ENCODE measurements around the gene RGS18. TPM values are rescaled to one million over a fixed set of nuclear protein-coding genes. Genes with fewer than 3 reads are reported as not detected.

The RGS18 gene
- total and polyA plus RNA-seq, 2 experiments from 2014 or later: not detected

- TF ChIP-seq, protein P1, sequence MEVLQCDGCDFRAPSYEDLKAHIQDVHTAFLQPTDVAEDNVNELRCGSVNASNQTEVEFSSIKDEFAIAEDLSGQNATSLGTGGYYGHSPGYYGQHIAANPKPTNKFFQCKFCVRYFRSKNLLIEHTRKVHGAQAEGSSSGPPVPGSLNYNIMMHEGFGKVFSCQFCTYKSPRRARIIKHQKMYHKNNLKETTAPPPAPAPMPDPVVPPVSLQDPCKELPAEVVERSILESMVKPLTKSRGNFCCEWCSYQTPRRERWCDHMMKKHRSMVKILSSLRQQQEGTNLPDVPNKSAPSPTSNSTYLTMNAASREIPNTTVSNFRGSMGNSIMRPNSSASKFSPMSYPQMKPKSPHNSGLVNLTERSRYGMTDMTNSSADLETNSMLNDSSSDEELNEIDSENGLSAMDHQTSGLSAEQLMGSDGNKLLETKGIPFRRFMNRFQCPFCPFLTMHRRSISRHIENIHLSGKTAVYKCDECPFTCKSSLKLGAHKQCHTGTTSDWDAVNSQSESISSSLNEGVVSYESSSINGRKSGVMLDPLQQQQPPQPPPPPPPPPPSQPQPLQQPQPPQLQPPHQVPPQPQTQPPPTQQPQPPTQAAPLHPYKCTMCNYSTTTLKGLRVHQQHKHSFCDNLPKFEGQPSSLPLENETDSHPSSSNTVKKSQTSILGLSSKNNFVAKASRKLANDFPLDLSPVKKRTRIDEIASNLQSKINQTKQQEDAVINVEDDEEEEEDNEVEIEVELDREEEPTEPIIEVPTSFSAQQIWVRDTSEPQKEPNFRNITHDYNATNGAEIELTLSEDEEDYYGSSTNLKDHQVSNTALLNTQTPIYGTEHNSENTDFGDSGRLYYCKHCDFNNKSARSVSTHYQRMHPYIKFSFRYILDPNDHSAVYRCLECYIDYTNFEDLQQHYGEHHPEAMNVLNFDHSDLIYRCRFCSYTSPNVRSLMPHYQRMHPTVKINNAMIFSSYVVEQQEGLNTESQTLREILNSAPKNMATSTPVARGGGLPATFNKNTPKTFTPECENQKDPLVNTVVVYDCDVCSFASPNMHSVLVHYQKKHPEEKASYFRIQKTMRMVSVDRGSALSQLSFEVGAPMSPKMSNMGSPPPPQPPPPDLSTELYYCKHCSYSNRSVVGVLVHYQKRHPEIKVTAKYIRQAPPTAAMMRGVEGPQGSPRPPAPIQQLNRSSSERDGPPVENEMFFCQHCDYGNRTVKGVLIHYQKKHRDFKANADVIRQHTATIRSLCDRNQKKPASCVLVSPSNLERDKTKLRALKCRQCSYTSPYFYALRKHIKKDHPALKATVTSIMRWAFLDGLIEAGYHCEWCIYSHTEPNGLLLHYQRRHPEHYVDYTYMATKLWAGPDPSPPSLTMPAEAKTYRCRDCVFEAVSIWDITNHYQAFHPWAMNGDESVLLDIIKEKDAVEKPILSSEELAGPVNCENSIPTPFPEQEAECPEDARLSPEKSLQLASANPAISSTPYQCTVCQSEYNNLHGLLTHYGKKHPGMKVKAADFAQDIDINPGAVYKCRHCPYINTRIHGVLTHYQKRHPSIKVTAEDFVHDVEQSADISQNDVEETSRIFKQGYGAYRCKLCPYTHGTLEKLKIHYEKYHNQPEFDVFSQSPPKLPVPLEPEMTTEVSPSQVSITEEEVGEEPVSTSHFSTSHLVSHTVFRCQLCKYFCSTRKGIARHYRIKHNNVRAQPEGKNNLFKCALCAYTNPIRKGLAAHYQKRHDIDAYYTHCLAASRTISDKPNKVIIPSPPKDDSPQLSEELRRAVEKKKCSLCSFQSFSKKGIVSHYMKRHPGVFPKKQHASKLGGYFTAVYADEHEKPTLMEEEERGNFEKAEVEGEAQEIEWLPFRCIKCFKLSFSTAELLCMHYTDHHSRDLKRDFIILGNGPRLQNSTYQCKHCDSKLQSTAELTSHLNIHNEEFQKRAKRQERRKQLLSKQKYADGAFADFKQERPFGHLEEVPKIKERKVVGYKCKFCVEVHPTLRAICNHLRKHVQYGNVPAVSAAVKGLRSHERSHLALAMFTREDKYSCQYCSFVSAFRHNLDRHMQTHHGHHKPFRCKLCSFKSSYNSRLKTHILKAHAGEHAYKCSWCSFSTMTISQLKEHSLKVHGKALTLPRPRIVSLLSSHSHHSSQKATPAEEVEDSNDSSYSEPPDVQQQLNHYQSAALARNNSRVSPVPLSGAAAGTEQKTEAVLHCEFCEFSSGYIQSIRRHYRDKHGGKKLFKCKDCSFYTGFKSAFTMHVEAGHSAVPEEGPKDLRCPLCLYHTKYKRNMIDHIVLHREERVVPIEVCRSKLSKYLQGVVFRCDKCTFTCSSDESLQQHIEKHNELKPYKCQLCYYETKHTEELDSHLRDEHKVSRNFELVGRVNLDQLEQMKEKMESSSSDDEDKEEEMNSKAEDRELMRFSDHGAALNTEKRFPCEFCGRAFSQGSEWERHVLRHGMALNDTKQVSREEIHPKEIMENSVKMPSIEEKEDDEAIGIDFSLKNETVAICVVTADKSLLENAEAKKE (CRISPR knock-in tag; IDR thresholded peaks at IDR 0.05): no peak
- TF ChIP-seq JUNB (IDR thresholded peaks at IDR 0.05; ENCODE audit: unreplicated experiment): no peak
- no peak for TF ChIP-seq ZNF331 (CRISPR knock-in tag; IDR thresholded peaks at IDR 0.05; ENCODE audit: low read depth)
- no peak for TF ChIP-seq EZH2phosphoT487 (IDR thresholded peaks at IDR 0.05; ENCODE audit: unreplicated experiment)
- no peak for TF ChIP-seq ZNF114 (CRISPR knock-in tag; IDR thresholded peaks at IDR 0.05)
Observed at GRCh38 chr1:192140382-192140781, 17.9 kb upstream of the RGS18 start (continued).

GRCh38 chr1:192147221-192147620, 11.0 kb upstream of the RGS18 start:
- Histone ChIP-seq H4K20me1 (replicated peaks; ENCODE audit: insufficient read depth) (no peaks in the 10 kb centered on the region), H3K9me2 (ENCODE audit: insufficient read depth) (no peaks in the 10 kb centered on the region), H3K4me2 (no peak overlapping the region), H3K4me3 (no peak overlapping the region), H3F3A (replicated peaks; ENCODE audit: low read depth) (no peaks in the 10 kb centered on the region), H3K27me3 (ENCODE audit: insufficient read depth) (no peaks in the 10 kb centered on the region), H2AFZ (no peak overlapping the region), H3K79me2 (replicated peaks; ENCODE audit: insufficient read depth) (no peaks in the 10 kb centered on the region), H3K4me1 (ENCODE audit: insufficient read depth) (peaks cover 6% of the 10 kb centered on the region; the same call in 1 of the 2 replicates), H3K36me3 (ENCODE audit: insufficient read depth) (no peaks in the 10 kb centered on the region), H3K27ac (ENCODE audit: low read depth) (no peak overlapping the region)
- no peaks in the 10 kb centered on the region for H3K36me3 Mint-ChIP-seq (ENCODE audit: low read depth)
- no peak overlapping the region for H3K4me3 Mint-ChIP-seq
- H3K27ac Mint-ChIP-seq: no peak overlapping the region
- H3K27me3 Mint-ChIP-seq (ENCODE audit: insufficient read depth, low read depth, poor library complexity): no peaks in the 10 kb centered on the region
- DNase-seq (ENCODE audit: low spot score) (no peak), ATAC-seq (no peak)
- H3K4me1 Mint-ChIP-seq: peaks cover 10% of the 10 kb centered on the region
- no peaks in the 10 kb centered on the region for H3K9me3 Mint-ChIP-seq
- TF ChIP-seq EZH2 (IDR thresholded peaks at IDR 0.05; ENCODE audit: low read depth, unreplicated experiment) (no peak), JUNB (IDR thresholded peaks at IDR 0.05; ENCODE audit: unreplicated experiment) (no peak), STAT1 (IDR thresholded peaks at IDR 0.05; ENCODE audit: unreplicated experiment) (no peak), CREB1 (CRISPR knock-in tag; IDR thresholded peaks at IDR 0.05; ENCODE audit: low read depth) (no peak), REST (IDR thresholded peaks at IDR 0.05; ENCODE audit: unreplicated experiment) (no peak), ZNF114 (CRISPR knock-in tag; IDR thresholded peaks at IDR 0.05) (no peak), POLR2AphosphoS5 (IDR thresholded peaks at IDR 0.05; ENCODE audit: low read depth) (no peak)
- TF ChIP-seq, protein P2, sequence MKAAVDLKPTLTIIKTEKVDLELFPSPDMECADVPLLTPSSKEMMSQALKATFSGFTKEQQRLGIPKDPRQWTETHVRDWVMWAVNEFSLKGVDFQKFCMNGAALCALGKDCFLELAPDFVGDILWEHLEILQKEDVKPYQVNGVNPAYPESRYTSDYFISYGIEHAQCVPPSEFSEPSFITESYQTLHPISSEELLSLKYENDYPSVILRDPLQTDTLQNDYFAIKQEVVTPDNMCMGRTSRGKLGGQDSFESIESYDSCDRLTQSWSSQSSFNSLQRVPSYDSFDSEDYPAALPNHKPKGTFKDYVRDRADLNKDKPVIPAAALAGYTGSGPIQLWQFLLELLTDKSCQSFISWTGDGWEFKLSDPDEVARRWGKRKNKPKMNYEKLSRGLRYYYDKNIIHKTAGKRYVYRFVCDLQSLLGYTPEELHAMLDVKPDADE (IDR thresholded peaks at IDR 0.05): no peak
